Right renal cortex interstitium (tissue), 3 donors: ENCODE data around the gene TXNDC11. TPM values are rescaled to one million over a fixed set of nuclear protein-coding genes. Genes with fewer than 3 reads are reported as not detected.

Experiments
- DNase-seq, 3 donors: peaks; one replicate each; pipeline ENCODE4 v3.0.0-alpha.2; 2013; ENCODE audit warnings: low read depth in 3 of 3, low spot score in 2 of 3
- polyA plus RNA-seq, 3 donors: library from polyadenylated mRNA; unstranded; fragments of 120-200 nt; gene quantifications; one replicate each; pipeline ENCODE4 v1.2.1, GENCODE V29; 2013; ENCODE audit not compliant: insufficient read length in 3 of 3

The TXNDC11 gene
- polyA plus RNA-seq, 3 donors: 40.2 to 42.1 (median 40.5) TPM

DNA sequence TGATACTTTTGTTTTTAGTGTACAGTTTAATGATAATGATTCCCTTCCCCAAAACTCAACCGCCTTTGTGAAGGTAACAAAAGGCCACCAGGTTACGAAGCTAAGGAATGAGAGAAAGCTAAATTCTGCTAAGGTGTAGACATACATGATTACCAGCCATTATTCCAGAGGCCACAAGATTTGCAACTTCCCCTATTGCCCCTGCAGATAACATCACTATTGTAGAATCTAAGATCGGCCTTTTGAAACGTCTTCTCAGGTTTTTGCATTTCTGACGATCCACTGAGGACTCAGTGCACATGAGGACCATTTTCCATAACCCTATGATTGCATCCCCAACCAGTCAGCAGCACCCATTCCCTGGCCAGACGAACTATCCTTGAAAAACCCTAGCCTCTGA is 108.3 kb downstream of the TXNDC11 start:
- no peak for DNase-seq

DNA sequence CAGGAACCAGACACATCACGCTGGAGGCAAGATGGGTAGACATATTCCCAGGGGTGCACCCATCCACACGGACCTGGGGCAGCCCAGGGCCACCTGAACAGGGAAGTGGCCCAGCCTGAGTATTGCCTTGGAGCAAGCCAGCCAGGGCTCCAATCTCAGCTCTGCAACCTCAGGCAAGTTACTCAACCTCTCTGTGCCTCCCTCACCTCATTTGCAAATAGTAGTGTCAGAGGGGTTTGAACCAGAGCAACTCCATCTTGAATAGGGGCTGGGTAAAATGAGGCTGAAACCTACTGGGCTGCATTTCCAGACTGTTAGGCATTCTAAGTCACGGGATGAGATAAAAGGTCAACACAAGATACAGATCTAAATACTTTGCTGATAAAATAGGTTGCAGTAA is 109.5 kb downstream of the TXNDC11 start:
- no peak for DNase-seq

DNA sequence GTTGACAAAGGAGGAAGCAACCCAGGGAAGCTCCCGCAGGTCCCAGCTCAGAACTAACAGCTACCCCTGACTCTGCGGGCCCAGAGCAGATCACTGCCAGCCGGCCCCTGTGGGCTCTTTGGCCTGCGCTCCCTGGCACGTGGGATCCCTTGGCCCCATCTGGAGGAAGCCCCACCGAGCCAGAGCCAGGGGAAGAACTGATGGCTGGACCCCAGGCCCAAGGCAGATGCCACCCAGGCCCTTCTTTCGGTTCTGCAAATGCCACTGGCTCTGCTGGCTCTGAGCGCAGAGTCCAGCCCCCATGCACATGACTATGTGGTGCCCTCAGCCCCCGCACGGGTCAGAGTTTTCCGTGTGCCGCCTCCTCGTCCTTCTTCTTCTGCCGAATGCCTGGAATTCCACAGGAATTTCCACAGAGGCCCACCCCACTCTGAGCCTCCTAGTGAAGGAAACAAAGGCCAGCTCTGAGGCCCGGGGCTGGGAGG is 110.2 kb downstream of the TXNDC11 start:
- no peak for DNase-seq

GRCh38 chr16:11631214-11631613 is 111.4 kb downstream of the TXNDC11 start:
- no peak for DNase-seq

DNA sequence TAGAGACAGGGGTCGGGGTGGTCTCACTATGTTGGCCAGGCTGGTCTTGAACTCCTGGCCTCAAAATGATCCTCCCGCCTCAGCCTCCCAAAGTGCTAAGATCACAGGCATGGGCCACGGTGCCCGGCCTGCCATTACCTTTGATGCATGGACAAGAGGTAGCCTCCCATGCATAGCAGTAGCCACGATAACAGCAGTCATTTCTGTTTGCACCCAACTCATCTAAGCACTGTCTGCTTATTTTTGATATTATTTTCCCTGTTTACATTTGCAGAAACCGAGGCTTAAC is 111.9 kb downstream of the TXNDC11 start:
- no peak for DNase-seq

DNA sequence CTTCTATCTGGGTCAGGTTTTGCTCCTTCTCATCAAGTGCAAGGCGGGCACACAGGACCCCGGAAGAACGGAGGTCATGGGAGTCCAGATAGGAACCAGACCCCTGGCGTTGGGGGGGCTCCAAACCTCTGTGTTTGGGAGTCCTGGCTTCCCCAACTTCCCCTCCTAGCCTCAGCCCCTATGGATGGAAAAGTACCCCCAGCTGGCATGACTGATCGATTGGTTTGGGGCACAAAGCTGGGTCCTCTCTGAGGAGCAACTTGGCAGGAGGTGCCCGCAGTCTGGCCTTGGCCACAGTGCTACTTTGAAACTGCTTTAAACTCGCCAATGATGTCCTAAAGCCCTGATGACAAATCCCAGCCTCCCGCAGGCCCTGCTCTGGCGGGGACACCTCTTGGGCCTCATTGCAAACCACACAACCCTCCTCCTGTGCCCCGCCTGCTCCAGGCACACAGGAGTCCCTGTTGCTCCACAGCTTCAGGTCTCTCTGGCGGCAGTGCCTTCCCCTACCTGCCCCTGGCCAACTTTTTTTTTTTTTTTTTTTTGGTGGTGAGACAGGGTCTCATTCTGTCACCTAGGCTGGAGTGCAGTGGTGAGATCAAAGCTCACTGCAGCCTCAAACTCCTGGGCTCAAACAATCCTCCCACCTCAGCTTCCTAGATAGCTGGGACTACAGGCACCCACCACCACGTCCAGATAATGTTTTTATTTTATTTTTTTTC is 112.5 kb downstream of the TXNDC11 start:
- DNase-seq: no peak

Other genes with a start within 250 kb of the TXNDC11 start
- 100 to 1,000 TPM; 107 to 125 (median 115) TPM for gene LITAF, start 155.9 kb downstream of the TXNDC11 start, polyA plus RNA-seq
- 10 to 100 TPM; 37.9 to 41.3 (median 38.1) TPM for gene SNN, start 74.4 kb downstream of the TXNDC11 start, polyA plus RNA-seq
- gene ZC3H7A, start 54.4 kb upstream of the TXNDC11 start, polyA plus RNA-seq: 10 to 100 TPM; 75.5 to 80.7 (median 77.5) TPM
- 100 to 1,000 TPM; 265 to 300 (median 280) TPM for gene RSL1D1, start 108.7 kb upstream of the TXNDC11 start, polyA plus RNA-seq
- 100 to 1,000 TPM; 129 to 131 (median 129) TPM for gene GSPT1, start 173.1 kb upstream of the TXNDC11 start, polyA plus RNA-seq
- 10 to 100 TPM in 1 of 3 donors, 1 to 10 TPM in 1, under 1 TPM in 1; 0.62 to 12.4 (median 1.8) TPM for gene NPIPB2, start 199.2 kb upstream of the TXNDC11 start, polyA plus RNA-seq
- under 1 TPM in 1 of 3 donors, not detected in 2; 0.20 TPM for gene TNFRSF17, start 222.4 kb upstream of the TXNDC11 start, polyA plus RNA-seq
- gene SNX29, start 233.9 kb upstream of the TXNDC11 start, polyA plus RNA-seq: 10 to 100 TPM; 32.3 to 38.2 (median 34.0) TPM